ENCODE data around the gene NKD1.

DNA sequence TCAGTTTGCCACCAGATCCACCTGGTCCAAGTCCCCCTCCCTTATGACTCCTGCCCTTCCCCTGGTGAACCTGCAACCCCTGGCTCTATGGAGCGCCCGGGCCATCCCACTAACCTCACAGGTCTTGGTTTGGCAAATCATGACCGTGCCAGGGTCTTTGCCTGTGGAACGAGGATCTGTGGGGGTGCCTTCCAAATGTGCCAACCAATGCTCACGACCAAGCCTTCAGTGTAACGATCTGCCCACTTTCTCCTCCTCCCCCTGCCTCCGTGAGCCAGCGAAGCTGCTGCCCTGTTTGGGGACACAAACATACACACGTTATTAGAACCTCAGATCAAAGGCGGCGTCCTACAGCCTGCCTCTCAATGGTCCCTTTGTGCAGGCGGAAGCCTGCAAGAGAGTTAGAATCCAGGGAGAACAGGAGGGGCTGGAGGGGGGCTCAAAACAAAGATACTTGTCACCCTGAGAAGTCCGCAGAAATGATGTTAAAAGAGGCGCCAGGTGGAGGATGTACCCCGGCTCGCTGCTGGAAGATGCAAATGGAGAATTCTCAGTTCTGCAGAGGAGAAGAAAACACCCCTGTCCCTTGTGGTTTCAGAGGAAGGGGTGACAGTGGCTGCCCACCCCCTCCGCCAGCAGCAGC lies 9.0 kb upstream of the NKD1 start:
- TF ChIP-seq LEF1 (IDR thresholded peaks at IDR 0.05; ENCODE audit: borderline replicate concordance) (no peak), SUZ12 (IDR thresholded peaks at IDR 0.05) (no peak), FOXM1 (IDR thresholded peaks at IDR 0.05; ENCODE audit: borderline replicate concordance) (no peak), L3MBTL2 (conservative IDR thresholded peaks at IDR 0.05) (no peak), ELF4 (IDR thresholded peaks at IDR 0.05) (no peak), BHLHE40 (IDR thresholded peaks at IDR 0.05; ENCODE audit: borderline replicate concordance) (no peak), FOXA1 (IDR thresholded peaks at IDR 0.05) (no peak), FOXK2 (IDR thresholded peaks at IDR 0.05) (no peak)
